Ovary (tissue), 3 donors: ENCODE measurements around the gene RNF212.

Experiments
- EP300 ChIP-seq: sonication (generic); formaldehyde crosslinking; IDR thresholded peaks from one replicate; pipeline ENCODE4 v1.6.1; 2017; ENCODE audit warnings: antibody characterized with exemption
- POLR2A ChIP-seq: fragments of 450-650 bp; IDR thresholded peaks from one replicate; pipeline ENCODE4 v1.6.1; 2017; ENCODE audit warnings: antibody characterized with exemption, mild to moderate bottlenecking, moderate library complexity
- TF ChIP-seq, protein P1 (sequence below), 3 donors: fragments of 450-650 bp in 2 of 3; fragments of 200-600 bp in 1 of 3; IDR thresholded peaks; one replicate each; pipeline versions ENCODE4 v1.5.1 to v1.8.0; 2016 to 2022; ENCODE audit warnings: antibody characterized with exemption in 3 of 3, mild to moderate bottlenecking in 1 of 3
- donor health status: DM: no; HTN: no; CAD: no.

DNA sequence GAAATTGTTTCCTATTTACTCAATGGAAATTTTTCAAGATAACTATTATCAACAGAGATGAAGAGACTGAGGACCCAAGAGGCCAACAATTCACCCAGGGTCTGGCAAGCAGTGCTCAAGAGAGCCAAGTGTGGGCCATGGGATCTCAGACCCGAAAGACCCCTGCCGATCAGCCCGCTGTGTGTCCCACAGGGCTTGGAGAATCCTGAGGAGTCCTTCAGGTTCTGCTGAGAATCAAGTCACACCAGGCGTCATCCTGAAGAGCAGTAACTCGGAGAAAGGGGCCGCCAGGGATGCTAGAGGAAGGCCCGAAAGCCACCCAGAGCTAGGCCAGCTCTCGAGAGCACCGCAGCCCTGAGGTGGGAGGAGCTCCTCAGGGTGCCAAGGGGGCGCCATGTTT lies 53.2 kb downstream of the RNF212 start:
- TF ChIP-seq, protein P1, sequence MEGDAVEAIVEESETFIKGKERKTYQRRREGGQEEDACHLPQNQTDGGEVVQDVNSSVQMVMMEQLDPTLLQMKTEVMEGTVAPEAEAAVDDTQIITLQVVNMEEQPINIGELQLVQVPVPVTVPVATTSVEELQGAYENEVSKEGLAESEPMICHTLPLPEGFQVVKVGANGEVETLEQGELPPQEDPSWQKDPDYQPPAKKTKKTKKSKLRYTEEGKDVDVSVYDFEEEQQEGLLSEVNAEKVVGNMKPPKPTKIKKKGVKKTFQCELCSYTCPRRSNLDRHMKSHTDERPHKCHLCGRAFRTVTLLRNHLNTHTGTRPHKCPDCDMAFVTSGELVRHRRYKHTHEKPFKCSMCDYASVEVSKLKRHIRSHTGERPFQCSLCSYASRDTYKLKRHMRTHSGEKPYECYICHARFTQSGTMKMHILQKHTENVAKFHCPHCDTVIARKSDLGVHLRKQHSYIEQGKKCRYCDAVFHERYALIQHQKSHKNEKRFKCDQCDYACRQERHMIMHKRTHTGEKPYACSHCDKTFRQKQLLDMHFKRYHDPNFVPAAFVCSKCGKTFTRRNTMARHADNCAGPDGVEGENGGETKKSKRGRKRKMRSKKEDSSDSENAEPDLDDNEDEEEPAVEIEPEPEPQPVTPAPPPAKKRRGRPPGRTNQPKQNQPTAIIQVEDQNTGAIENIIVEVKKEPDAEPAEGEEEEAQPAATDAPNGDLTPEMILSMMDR (IDR thresholded peaks at IDR 0.05): no peak
- TF ChIP-seq POLR2A (no peak), EP300 (no peak)
